Stimulated activated CD4-positive, alpha-beta T cell treated with anti-CD3 and anti-CD28 coated beads, Interleukin-2, amount 100 ng/mL, for 24 hours (primary cell): ENCODE measurements around the gene MAGOHB.
"Not testable (repeated sequence)": the region's sequence is repeated elsewhere in the genome, so short reads cannot be mapped to it uniquely, and the experiment has no call there.

Experiments
- DNase-seq, 2 donors: peaks; one replicate each; pipeline ENCODE4 v3.0.0-alpha.2; 2020

MAGOHB gene

DNA sequence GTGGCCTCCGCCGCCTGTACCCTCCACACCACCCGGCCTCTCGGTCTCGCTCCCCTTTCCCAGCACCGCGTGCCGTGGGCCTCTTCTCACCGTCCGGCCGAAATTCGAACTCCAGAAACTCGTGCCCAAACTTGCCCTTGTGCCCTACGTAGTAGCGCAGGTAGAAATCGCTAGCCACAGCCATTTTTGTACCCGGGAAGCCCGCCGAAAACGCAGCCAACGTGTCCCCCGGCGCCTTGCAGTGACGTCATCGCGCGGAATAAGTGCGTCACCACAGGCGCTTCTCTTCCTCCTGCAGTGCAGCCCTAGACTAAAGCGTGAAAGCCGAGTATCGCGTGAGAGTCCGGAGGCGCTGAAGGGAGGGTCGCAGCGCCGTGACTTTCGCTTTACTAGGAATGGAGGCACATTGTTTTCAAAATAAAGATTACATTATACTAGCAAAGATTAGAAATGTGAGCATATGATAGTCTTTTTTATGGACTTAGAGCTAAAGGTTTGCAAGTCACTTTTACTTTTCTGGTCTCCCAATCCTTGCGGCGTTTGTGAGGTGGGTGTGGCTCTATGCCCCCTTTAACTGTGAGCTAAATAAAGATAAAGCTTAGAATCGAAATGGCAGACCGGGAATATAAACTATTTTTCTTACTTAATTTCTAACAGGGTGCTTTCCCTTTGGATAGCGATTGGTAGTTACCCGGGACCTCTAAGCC, at the start of gene MAGOHB:
Gene MAGOHB (minus strand): TSS at position 261 of the 707 bp plus-strand sequence. CDS start 77 bp downstream, at position 184.
- DNase-seq = peak; percentile 100

DNA sequence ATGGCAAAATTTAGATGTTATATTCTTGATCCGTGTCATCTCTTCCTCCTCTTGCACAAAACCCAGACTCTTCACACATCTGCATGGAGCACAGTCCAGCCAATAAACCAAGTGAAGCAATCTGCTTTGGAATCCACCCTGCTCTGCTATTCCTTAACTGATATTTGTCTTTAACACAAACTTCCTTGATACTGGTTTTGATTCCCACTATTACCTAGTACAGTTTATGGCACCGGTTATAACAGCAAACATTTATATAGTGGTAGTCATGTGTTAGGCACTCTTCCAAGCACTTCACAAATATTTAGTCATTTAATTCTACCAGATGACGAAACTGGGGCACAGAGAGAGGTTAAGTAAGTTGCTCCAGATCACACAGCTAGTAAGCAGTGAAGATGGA, 47.9 kb upstream of the MAGOHB start:
- no peak for DNase-seq

DNA sequence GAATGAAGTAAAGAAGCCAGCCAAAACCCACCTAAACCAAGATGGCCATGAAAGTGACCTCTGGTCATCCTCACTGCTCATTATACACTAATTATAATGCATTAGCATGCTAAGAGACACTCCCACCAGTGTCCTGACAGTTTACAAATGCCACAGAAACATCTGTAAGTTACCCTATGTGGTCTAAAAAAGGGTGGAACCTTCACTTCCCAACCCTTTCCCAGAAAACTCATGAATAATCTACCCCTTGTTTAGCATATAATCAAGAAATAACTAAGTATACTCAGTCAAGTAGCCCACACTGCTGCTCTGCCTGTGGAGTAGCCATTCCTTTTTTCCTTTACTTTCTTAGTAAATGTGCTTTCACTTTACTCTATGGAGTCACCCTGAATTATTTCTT, 40.6 kb upstream of the MAGOHB start:
- no peak for DNase-seq

DNA sequence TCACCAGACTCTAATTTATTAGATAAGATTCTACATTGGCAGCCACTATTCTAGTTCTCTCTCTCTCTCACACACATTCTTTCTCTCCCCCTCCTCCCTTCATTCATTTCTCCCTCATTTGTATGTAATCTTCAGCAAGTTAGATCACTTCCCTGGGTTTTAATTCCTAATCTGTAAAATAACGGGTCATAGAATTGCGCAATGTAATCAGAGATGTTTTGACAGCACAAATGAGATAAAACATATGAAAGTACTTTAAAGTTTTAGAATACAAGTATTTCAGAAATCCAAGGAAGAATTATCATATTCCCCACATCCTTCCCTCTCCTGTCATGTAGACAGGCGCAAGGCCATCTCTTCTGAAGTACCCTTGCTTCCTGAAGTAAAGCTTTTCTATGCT, 38.8 kb upstream of the MAGOHB start:
- DNase-seq = no peak

DNA sequence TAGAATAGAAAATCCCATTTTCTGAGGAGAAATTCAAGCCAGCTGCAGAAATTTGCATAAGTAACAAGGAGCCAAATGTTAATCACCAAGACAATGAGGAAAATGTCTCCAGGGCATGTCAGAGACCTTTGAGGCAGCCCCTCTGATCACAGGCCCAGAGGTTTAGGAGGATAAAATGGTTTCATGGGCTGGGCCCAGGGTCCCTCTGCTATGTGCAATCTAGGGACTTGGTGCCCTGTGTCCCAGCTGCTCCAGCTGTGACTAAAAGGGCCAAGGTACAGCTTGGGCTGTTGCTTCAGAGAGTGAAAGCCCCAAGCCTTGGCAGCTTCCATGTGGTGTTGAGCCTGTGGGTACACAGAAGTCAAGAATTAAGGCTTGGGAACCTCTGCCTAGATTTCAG, 33.2 kb upstream of the MAGOHB start:
- not testable (repeated sequence) for DNase-seq

DNA sequence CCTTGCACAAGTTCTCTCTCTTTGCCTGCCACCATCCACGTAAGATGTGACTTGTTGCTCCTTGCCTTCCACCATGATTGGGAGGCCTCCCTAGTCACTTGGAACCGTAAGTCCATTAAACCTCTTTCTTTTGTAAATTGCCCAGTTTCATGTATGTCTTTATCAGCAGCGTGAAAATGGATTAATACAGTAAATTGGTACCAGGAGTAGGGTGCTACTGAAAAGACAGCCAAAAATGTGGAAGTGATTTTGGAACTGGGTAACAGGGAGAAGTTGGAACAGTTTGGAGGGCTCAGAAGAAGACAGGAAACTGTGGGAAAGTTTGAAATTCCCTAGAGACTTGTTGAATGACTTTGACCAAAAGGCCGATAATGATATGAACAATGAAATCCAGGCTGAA, 32.5 kb upstream of the MAGOHB start:
- no peak for DNase-seq

DNA sequence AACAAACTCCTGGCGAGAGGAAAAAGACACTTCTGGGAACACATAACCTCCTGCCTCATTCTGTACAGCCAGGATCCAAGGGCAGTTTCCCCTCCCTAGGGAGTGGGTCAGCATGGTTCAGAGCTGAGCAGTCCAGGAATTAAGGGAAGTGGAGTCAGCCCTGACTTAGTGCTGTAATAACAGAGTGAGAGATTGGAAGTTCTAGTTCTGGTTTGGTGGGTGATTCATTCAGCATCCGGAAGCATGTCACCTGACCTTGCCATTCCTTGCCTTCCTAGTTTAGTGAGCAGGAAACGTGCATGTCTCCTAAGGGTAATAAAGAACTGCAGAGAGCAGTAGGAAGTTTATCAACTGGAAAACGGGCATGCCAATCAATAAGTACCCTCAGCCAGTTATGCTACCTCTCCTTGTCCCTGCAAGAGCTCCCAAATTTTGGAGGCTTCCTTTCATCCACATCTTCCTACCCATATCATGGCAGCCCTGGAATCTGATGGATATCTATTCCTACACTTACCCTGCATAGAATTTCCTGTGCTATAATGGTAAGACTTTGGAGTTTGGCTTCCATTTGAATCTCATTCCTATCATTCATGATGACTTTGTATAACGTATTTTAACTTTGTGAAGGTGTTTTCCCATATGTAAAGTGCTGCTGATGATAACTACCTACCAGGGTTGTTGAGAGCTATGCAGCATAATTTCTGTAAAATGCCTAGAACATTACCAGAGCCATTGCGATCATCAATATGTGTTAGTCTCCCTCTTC, 28.5 kb upstream of the MAGOHB start:
- DNase-seq = no peak

DNA sequence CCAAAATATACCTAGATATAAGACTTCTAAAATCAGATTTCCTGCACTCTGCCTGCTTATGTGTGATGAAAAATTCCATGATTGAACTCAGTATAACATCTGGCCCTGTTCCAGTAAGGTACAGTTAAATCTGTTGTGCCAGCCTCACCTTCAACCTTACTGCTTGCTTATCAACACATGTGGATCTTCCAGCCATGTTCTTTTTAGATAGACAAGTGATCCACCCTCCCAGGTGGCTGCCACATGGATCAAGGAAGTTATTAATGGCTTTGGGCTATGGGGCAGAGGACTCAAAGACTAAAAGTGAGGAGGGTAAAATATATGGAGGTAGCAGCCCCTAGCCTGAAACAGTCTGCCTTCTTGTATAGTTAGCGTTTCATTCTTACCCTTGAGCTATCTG, 25.3 kb upstream of the MAGOHB start:
- DNase-seq = no peak

DNA sequence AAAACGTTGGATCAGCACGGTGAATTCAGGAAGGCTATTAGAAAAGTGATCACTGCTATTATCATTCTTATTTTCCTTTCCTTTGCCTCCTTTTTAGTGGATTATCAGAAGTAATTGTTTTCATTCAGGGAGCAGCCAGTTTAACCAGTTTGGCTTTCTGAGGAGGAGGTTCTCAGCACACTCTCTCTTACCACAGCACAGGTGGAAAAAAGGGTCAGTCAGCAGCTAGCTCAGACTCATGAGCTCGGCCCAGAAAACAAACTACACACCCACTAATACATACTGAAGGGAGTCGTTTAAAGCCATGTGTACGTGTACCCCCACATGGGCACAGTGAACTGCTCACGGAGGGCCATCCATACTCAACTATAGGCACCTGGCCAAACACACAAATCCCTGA, 23.2 kb upstream of the MAGOHB start:
- no peak for DNase-seq

DNA sequence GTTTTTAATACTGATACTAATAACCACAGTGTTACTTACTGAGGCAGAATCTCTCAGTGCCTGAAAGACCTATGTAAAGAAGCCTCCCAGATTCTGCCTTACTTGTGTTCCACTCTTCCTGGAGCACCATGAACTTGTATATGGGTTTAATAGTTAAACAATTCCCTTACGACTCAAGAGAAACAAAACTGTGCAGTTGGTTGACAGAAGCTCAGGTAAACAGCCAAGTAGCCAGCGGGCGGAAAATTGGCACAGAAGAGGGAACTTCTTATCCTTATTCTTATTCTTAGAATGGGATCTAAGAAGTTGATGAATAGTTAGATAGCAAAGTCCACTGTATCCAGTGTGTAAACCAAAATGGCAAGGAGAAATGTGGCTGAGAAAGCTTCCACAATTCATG, 22.7 kb upstream of the MAGOHB start:
- DNase-seq = no peak

DNA sequence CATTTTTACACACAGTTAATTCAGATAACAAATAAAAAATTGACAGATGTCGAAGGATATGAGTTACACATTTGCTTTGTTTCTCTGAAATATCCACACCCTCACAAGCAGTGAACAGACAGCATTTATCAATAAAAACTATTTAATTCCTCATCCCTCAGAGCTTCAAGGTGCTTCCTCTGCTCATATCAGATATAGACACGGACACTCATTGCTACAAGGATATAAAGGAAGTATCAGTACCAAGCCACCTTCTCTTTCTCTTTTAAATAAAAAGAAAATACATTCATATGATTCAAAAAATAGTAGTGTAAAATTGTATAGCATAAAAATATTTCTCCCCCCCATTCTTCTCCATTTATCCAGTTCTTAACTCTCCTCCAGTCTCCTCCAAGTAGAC, 21.9 kb upstream of the MAGOHB start:
- DNase-seq = no peak

DNA sequence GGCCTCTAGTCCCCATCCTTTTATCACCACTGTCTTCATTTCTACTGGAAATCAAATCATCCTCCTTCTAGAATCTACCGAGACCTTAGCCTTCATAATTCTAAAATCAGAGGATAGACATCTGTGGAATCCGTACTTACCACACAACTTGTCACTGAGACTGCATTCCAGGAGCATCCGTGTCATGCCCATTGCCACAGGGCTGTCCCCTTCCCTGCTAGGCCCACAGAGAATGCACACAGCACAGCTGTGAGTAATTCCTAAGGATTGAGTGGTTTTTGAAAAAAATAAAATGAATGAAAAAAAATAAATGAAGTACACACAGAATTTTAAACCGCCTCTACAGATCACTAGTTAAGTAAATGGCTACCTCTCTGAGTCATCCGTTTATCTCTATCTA, 21.0 kb upstream of the MAGOHB start:
- DNase-seq = no peak

DNA sequence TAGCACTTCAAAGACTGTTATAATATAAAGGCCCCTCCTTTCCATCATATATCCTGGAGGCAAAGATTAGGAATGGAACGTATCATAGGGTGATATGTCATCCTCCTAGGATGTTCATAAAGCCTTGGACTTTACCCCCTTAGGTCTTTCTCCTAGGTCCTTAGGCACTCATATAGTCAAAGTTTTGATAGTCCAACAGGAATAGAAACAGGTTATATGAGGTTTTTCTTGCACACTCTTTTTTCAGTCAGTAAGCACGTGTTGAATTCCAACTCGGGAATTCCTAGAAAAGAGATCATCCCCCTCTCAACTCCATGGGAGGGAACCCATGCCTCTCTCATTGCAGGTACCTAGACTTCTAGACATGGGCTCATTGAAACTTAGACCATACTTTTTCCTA, 20.1 kb upstream of the MAGOHB start:
- no peak for DNase-seq

DNA sequence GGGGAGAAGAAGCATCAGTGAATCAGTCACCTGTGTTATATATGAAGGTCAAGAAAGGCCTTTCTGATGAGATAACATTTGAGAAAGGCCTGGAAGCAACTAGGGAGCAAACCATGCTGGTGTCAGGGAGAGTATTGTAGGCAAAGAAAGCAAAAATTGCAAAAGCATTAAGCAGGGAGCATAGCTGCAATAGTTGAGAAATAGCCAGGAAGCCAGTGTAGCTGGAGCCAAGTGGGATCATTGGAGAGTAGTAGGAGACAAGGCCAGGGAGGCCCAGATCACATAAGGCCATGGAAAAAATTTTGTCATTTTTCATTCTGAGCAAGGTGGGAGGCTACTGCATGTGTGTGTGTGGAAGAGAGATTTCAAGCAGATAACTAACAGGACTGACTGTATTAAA, 18.8 kb upstream of the MAGOHB start:
- no peak for DNase-seq

DNA sequence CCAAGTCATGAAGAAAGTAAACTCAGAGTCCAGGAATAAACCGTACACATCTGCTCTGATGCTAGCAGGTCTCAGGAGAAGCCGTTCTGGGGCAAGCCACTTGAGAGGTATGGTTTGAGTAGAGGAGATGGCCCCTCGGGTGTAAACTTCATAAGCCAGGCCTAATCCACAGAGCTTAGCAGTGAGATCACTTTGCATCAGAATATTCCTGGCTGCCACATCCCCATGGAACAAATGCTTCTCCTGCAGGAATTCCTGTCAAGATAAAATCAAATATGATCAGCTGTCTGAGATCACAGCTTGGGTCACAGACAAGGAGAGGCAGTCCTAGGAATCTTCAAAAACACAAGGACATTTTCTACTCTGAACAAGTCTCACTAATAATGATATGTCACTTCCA, 11.2 kb upstream of the MAGOHB start:
- DNase-seq = no peak

DNA sequence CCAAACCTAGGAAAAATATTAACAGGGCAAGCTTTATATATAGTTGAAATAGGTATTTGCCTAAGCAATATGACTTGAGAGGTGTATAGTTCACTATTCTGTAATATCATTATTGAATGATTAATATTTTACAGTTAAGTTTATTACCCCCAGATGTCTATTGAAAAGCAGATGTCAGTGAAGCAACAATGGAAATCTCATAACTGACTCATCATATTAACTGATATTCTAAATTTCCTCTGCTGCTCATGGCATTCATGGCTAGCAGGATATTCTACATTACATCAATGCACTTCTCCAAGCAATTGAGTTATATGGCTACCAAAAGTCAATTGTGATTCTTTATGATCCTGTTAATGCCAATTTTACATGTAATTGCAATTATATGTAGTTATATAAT, 9.7 kb upstream of the MAGOHB start:
- no peak for DNase-seq

DNA sequence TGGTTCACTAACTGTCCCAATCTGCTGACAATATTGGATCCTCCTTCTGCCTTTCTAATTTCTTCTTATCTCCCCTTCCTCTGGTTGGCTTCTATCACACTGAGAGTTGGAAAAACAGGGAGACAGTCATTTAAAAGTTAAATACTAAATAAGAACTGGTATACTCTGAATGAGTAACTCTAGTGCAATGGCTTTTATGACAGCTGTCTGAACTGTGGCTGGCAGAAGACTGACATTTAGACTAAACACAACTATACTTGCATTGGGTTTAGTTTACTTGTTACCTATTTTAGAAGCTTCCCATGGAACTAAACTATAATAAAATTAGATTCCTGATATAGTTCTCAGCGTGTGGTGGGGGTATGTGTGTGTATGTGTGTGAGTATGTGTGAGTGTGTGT, 7.9 kb upstream of the MAGOHB start:
- DNase-seq = no peak

DNA sequence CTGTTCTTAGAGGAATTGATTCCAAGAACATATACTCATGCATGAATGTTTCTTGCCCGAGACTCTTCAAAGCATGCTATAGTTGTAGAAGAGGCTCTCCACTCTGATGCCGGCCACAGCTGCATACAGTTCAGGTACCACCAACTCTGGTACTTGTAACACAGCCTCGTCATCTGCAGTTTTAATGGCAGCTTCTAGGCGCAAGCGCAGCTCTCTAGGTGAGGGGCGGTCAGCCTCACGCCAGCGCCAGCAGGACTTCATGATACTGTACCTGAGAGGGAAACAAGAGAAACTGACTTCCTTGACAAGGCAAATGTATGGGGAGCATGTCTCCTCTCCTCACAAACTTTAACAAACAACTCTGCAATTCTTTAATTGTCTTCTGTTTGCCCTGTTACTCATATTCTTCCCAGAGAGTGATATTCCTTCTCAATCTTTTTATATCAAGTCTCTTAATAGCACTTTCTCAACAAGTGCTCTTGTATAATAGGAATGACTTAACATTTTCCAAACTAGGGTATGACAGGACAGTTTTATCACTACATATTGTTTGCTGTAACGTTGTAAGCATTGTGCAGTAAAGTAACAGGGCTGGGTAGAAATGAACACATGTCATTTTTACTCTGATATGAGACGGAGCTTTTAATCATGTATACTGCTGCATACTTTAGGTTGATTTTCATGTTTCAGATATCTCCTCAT, 6.8 kb upstream of the MAGOHB start:
- DNase-seq = no peak

DNA sequence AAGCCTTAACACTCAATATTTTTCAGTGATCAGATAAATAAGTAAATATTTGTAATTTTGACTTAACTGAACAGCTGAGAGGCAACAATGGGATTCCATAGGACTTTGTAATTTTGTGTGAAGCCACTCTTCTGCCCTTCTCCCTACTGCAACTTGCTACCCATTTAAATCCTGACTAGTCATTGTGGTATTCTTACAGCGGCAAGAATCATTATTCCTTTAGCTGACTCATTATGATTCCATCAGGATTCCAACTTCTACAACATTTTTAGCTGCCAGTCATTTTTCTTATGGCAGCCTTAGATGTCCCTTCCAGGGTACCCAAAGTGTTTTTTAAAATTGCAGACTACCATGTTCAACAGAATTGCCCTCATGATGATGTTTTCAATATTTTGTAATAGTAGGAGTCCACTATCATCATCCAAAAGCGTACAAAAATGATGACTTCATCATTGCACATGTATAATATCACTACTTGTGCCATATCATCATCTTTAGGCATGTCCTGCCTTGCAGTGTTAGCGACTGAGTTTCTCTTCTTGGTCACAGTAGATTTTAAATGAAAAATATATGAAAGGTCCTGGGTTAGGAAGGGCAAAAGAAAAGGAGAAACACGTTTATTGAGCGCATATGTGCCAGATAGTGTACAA, 5.1 kb upstream of the MAGOHB start:
- DNase-seq = no peak

DNA sequence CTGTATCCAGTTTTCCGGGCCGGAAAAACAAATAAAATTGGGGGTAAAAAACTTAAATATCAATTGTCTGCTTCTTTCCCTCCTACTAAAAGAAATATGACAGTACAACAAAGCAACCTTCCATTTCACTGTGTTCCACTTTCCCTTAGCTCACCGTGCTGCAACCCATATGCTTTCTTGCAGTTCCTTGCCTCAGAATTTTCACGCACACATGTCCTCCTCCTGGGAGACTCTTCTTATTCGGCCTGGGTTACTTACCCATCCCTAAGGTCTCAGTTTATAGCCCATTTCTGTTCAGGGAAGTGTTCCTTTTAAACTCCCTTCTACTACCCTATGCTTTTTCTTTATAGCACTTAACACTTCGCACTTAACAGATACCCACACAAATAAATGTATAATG, 4.5 kb upstream of the MAGOHB start:
- no peak for DNase-seq

DNA sequence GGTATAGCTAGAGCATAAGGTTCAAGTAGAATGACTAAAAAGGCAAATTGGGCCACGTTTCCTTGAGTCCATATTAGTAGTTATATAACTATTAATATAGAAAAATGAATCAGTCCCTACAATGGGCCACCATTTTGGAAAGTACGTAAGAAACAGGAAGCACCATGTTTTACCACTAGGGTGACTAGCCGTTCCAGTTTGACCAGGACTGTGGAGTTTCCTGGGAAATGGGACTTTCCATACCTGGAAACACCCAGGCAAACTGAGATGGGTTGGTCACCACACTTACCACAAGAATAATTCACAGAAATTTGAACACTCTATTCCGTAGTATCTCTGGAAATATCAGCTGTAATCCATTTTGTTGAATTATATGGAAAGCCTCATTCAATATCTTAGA, 2.1 kb upstream of the MAGOHB start:
- no peak for DNase-seq

DNA sequence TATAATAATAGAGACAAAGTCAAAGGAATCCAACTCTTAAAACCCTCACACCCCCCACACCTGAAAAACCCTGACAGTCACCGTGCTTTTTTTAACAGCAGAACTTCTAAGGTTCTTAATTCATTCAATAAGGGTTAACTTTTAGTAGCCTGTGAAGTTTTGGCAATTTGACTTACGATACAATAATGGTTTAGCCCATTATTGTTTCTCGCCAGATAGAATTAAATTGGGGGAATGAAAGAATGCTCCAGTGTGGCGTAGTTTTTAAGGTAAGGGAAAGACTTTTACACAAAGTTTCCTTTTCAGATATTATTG, 604 bp upstream of the MAGOHB start:
- no peak for DNase-seq

DNA sequence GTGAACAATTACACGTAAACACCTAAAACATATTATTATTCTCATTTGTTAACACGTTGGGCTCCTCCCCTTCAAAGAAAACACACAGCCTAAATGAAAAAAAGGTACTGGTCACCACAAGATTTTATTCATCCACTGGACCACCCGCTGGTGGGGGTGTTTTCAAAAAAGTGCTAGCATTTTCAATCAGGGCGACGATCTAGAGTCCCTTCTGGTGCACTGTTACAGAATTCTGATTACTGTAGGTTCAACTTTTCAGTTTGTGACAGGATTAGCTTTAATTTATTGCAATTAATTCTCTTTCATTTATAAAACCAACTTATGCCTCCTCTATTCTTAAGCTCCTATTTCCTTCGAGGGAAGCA, 443 bp downstream of the MAGOHB start:
- no peak for DNase-seq

DNA sequence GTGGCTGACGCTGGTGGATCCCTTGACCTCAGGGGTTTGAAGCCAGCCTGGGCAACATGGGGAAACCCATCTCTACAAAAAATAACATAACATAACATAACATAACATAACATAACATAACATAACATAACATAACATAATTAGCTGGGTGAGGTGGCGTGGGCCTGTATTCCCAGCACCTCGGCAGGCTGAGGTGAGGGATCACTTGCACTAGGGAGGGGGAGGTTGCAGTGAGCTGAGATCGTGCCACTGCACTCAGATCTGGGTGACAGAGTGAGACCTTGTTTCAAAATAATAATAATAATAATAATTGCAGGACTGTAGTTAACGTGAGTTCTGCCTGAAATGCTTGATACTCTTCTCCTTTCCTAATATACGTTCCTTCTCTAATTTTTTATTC, 1.3 kb downstream of the MAGOHB start:
- no peak for DNase-seq
